CD4-positive, alpha-beta T cell treated with Interleukin-6 at 100 ng/mL for 8 hours (primary cell): ENCODE measurements around the gene UTP3.
"Not testable (repeated sequence)": the region's sequence is repeated elsewhere in the genome, so short reads cannot be mapped to it uniquely, and the experiment has no call there.

Experiments used
- DNase-seq: peaks from one replicate; pipeline ENCODE4 v3.0.0-alpha.2; 2020; ENCODE audit warnings: mixed read lengths, low spot score

The UTP3 gene

GRCh38 chr4:70715097-70715496 lies 26.8 kb downstream of the UTP3 start:
- no peak for DNase-seq

GRCh38 chr4:70718811-70719604 lies 30.7 kb downstream of the UTP3 start:
- no peak for DNase-seq

DNA sequence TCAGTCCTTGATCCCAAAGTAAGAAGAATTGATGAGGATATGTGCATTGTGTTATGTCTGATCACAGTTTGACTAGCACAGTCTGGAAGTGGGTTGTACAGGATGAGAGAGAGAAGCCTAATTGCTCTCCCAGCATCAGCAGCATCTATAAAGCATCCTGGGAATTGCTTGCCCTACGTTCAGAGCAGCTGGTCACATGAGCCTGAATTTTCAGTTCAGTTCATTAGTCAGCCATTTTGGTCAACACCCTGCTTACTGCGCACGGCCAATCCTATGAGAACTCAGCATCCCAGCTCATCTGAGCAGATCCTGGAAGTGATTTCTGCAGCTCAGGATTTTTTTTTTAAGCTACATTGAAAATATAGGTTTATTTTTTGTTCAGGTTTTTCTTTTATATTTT lies 33.4 kb downstream of the UTP3 start, which contains the start of gene RUFY3:
Gene RUFY3, plus strand, starts transcription at position 218 of the 400 bp plus-strand sequence. CDS start 610 bp downstream, outside the sequence.
- DNase-seq: no peak

DNA sequence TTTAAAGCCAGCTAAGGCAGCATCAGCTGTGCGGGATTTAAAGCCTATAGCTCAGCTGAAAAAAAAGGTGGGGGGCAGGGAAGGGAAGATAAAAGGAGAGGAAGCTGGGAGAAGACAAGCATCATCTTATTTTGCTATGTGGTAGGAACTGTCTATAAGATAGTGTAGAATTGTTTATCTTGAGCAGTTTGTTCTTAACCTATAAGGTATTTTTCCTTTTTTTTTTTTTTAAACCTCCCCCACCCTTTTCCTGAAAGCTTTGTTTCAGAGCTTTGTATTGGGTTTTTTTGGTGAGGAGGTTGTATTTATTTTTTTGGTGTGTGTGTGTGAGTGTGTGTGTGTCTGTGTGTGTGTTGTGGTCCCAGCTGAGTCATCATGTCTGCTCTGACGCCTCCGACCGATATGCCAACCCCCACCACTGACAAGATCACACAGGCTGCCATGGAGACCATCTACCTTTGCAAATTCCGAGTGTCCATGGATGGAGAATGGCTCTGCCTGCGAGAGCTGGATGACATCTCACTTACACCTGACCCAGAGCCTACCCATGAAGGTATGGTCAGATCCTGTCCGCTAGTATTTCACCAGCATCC lies 34.0 kb downstream of the UTP3 start:
- peak; percentile 50 for DNase-seq

DNA sequence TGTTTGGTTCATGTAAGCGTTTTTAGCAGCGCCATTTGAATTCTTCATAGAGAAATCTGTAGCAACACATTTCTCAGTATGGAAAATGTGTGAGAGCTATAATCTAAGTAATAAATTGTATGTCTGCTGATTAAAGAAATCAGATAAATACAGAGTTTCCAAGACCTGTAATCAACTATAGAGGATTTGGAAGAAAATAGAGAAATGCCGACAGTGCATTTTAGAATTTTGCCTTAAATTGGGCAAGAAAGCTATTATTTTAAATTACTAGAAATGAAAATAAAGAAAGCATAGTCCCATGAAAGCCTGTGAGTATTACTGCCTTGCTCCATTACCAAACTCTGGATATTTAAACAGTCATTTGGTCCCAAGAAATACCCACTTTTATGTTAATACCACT lies 36.1 kb downstream of the UTP3 start:
- no peak for DNase-seq

- no peak for DNase-seq
These were observed 37.3 kb downstream of the UTP3 start for GRCh38 chr4:70725633-70726032.

- DNase-seq: not testable (repeated sequence)
These were observed 38.2 kb downstream of the UTP3 start for GRCh38 chr4:70726515-70726914.

GRCh38 chr4:70728091-70728490 lies 39.8 kb downstream of the UTP3 start:
- no peak for DNase-seq

DNA sequence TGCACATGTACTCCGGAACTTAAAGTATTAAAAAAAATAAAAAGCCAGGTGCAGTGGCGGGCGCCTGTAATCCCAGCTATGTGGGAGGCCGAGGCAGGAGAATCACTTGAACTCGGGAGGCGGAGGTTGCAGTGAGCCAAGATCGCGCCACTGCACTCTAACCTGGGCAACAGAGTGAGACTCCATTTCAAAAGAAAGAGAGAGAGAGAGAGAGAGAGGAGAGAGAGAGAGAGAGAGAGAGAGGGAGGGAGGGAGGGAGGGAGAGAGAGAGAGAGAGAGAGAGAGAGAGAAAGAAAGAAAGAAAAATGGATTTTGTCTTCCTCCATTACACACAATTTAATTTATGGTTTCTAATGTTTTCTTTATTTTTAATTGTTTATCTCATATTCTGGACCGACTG lies 44.5 kb downstream of the UTP3 start:
- not testable (repeated sequence) for DNase-seq

DNA sequence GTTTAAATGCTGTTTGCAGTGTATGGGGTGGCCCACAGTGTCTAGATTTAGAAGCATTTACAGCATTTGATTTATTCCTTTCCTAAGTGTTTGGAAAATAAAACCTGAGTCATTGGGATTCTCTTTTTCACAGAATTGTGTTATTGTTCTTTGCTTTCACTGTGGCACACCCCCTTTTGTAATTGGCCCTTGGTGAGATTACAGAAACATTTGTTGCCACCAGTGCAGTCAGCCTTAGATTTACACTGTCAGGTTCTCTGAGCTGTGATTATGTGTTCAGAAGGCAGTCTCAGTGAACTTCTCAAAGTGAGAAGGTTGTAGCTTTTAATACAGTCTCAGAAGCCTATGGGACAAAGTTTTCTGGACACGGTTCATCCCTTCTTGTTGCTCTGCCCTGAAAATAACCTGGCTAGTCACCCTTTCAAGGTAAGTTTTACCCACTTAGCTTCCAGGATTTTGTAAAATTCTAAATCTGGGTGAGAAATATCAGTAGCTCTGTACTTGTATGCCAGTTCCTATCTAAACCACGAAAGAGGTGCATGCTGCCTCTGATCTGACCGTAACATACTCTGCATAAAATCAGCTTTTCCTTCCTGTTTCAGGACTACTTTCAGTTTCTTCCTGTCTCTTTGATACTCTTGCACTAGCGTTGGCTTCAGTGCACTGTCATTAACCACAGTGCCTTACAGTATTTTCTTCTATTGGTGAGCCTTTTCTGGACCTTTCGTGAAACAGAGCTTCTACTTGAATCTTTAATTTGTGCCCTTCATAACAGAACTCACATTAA lies 46.0 kb downstream of the UTP3 start:
- peak; percentile 67 for DNase-seq

DNA sequence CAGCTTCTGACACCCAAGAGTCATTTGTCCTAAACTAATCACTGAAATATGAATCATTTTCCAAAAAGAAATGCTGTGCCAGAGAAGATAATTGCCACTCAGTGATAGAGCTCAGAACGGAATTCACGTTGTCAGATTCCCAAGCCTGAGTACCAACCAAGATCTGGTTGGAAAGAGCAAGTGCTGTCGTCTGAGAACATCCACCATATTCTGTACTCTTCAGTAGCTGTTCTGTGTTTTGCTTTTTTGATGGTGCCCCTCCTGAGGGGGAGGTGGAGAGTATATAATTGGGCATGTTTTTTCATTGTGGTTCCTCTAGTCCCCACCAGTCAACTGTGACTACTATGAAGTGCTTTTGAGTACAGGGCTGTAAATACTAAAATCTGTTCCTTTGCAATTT lies 46.6 kb downstream of the UTP3 start:
- DNase-seq: no peak

DNA sequence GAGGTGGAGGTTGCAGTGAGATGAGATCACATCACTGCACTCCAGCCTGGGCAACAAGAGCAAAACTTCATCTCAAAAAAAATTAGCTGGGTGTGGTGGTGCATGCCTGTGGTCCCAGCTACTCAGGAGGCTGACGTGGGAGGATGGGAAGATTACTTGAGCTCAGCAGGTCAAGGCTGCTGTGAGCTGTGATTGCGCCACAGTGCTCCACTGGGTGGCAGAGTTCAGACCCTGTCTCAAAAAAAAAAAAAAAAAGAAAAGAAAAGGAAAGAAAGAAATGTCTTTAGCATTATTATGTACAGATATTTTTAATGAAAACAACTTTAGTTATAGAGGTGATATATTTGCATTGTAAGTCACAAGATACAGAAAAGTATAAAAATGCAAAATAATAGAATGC lies 47.6 kb downstream of the UTP3 start:
- DNase-seq: peak; percentile 43

GRCh38 chr4:70737006-70737405 lies 48.7 kb downstream of the UTP3 start:
- DNase-seq: peak; percentile 16

DNA sequence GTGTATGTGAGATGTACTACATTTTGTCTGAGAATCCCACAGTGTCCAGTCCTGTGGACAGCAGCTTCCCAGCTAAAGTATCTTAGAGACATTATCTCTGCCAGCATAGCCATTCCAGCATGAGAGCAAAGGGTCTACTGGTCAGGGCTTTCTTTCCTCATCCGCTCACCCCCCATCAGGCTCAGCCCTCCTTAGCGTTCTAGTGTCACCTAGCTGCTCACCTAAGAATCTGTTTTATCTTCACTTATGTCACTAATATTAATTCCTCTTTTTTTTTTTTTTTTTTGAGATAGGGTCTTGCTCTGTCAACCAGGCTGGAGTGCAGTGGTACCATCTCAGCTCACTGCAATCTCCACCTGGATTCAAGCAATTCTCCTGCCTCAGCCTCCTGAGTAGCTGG lies 49.1 kb downstream of the UTP3 start:
- DNase-seq: peak; percentile 9

DNA sequence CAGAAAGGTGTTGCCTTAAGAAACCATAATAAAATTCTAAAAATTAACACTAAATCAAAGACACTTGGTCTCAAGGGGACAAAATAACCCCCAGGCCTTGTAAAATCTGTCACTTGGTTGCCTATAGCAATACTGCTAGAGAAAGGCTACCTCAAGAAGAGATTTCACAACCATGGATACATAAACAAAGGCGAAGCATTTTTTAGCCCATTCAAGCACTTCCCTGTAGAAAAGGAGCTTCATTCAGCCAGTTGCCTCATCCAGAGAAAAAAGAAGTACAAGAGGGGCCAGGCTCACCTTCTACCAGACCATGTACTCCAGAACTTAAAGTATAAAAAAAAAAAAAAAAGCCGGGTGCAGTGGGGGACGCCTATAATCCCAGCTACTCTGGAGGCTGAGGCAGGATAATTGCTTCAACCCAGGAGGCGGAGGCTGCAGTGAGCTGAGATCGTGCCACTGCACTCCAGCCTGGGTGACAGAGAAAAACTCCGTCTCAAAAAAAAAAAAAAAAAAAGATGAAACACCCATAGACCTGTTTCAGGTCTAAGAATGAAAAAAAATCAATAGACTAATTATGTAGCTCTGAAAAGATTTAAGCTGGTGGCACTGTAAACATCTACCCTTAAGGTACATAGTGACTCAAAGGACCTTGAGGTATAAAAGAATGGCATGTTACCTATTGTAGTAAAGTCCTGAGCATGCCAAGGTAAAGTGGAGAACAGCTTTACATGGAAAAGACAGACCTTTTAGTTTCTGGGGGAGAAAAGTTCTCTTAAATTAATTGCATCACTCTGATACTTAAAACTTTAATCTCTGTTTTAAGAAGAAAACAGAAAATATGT lies 51.4 kb downstream of the UTP3 start:
- no peak for DNase-seq
